Activated CD4-positive, alpha-beta memory T cell treated with anti-CD3 and anti-CD28 coated beads, Interleukin-2, amount 10 ng/mL, durations not matched to agents 7 days and 5 days (primary cell): ENCODE results near the gene VRK2. TPM values are rescaled to one million over a fixed set of nuclear protein-coding genes. Genes with fewer than 3 reads are reported as not detected.
"Not testable (repeated sequence)": the region's sequence is repeated elsewhere in the genome, so short reads cannot be mapped to it uniquely, and the experiment has no call there.

Experiments
- CTCF ChIA-PET: fragments of 350-600 bp; sonication (Branson Sonifier 250); formaldehyde crosslinking; loops from one replicate; lab custom pipeline; 2021; ENCODE audit warnings: antibody characterized with exemption, inconsistent platforms; lab: Charles Lee
- POLR2A ChIA-PET: fragments of 350-600 bp; sonication (Branson Sonifier 250); formaldehyde crosslinking; loops from one replicate; lab custom pipeline; 2021; ENCODE audit warnings: antibody characterized with exemption; lab: Charles Lee
- DNase-seq: peaks from one replicate; pipeline ENCODE4 v3.0.0-alpha.2; 2020
- H3K27ac Mint-ChIP-seq: one replicate; pipeline ENCODE4 v1.8.0; 2021; ENCODE audit warnings: mild to moderate bottlenecking, mixed read lengths
- H3K27me3 Mint-ChIP-seq: one replicate; pipeline ENCODE4 v1.8.0; 2021; ENCODE audit warnings: mixed read lengths
- H3K36me3 Mint-ChIP-seq: one replicate; pipeline ENCODE4 v1.8.0; 2021; ENCODE audit warnings: low read depth, mixed read lengths
- H3K4me1 Mint-ChIP-seq: one replicate; pipeline ENCODE4 v1.8.0; 2021; ENCODE audit warnings: mixed read lengths
- H3K4me3 Mint-ChIP-seq: one replicate; pipeline ENCODE4 v1.8.0; 2021; ENCODE audit warnings: mild to moderate bottlenecking, mixed read lengths
- H3K9me3 Mint-ChIP-seq: one replicate; pipeline ENCODE4 v1.8.0; 2021; ENCODE audit warnings: mixed read lengths
- total RNA-seq, 2 experiments: library from RNA; stranded (reverse); gene quantifications; one replicate each; pipeline ENCODE4 v1.2.3, GENCODE V29; 2021

VRK2 gene
- total RNA-seq, 2 experiments from 2014 or later = 24.5 to 26.6 TPM

DNA sequence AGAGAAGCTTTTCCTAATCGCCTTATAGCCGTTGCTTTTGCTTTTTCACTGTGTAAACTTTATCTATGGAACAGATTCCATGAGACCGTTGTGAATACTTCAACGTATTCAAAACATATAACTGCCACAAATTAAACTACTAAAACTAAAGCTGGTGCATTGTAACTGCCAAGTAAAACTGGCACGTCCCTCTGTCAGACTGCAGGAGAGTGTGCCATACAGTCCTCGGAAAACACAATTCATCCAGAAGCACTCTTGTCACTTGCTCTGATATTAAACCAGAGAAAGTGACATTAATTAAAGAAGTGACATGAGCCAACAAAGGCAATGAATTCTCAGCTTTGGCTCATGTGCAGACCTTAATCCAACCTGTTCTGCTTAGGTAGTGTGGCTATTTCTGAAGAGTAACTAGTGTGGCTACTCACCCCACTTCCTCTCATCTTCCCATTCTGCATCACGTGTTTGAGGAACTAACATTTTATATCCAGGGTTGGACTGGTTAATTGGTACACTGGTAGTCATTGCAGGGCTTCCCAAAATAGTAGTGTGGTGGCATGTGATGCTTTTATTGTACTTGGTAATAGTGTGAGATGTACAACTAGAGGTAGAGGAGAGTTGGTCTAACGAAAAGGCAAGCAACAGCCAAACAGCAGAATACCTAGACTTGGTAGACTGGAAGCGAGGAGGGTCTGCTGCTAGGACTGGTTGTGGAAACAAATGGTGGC is 9.7 kb downstream of the VRK2 start:
- Mint-ChIP-seq H3K4me3 (no peak overlapping the region), H3K27ac (no peak overlapping the region), H3K9me3 (no peaks in the 10 kb centered on the region), H3K4me1 (peaks cover 8% of the 10 kb centered on the region), H3K27me3 (no peaks in the 10 kb centered on the region), H3K36me3 (peaks cover 38% of the 10 kb centered on the region)
- DNase-seq = no peak
- POLR2A ChIA-PET = interaction anchor here (1.9 kb wide), 1 partner anchor 10 kb away, joined by 9 read pairs; the partner anchor contains the start of gene VRK2
- CTCF ChIA-PET = no interaction called here

DNA sequence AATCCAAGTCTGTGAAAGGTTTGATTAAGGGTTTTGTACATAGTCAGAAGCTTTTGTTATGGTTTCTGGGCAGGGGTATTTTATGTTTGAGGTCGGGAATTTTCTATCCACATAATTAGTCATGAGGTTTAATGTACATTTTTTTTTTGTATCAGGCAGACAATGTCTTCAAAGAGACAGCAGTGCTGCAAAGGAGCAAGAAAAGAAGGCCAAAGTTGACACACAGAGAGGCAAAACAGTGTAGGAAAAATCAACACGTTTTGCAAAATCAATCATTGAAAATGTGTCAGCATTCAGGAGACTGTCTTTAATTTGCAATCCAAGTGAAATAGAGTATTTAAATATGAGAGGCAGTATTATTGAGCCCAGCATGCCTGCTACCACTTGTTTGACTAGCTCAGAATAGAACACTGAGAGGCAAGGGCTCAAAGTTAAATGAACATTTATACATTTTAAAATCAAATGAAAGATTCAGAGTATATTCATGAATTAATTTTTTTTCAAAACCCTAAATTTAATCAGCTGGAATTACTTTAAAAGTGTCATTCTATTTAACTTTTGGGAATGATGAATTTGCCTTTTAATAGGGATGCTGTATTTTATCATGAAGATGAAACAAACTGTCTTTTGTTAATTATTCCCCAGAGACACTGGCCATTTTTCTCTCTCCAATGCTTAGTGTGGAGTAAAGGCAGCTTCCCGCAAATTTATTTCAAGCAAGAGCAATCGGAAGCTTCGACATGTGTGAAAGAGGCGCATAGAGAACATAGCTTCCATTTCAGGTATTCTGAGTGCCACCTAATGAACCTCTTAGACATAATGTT is 11.3 kb downstream of the VRK2 start:
- peaks cover 37% of the 10 kb centered on the region for H3K36me3 Mint-ChIP-seq
- H3K27ac Mint-ChIP-seq = no peak overlapping the region
- H3K27me3 Mint-ChIP-seq = no peaks in the 10 kb centered on the region
- no peak overlapping the region for H3K4me3 Mint-ChIP-seq
- POLR2A ChIA-PET = interaction anchor here (2.1 kb wide), 1 partner anchor 11 kb away, joined by 5 read pairs; the partner anchor contains the start of gene VRK2
- DNase-seq = no peak
- no peaks in the 10 kb centered on the region for H3K9me3 Mint-ChIP-seq
- CTCF ChIA-PET = interaction anchor here (0.5 kb wide), 1 partner anchor 561 kb away, joined by 4 read pairs; no protein-coding TSS in a partner anchor
- H3K4me1 Mint-ChIP-seq = peaks cover 8% of the 10 kb centered on the region

DNA sequence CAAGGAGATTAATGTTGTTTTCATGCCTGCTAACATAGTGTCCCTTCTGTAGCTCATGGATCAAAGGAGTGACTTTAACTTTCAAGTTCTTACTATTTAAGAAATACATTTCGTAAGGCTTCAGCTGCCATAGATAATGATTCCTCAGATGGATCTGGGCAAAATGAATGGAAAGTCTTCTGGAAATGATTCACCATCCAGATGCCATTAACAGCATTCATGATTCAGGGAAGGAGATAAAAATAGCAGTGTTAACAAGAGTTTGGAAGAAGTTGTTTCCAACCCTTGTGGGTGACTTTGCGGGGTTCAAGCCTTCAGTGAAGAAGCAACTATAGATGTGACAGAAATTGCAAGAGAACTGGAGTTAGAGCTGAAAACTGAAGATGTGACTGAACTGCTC is 17.0 kb downstream of the VRK2 start:
- Mint-ChIP-seq H3K4me1 (peaks cover 16% of the 10 kb centered on the region), H3K9me3 (no peaks in the 10 kb centered on the region), H3K36me3 (peaks cover 48% of the 10 kb centered on the region), H3K27me3 (no peaks in the 10 kb centered on the region), H3K27ac (no peak overlapping the region), H3K4me3 (no peak overlapping the region)
- CTCF ChIA-PET = no interaction called here
- POLR2A ChIA-PET = interaction anchor here (0.9 to 1.6 kb wide), 4 partner anchors 10 to 17 kb away, joined by 3 to 7 read pairs (median 4); partner anchors contain the start of gene VRK2
- DNase-seq = no peak

DNA sequence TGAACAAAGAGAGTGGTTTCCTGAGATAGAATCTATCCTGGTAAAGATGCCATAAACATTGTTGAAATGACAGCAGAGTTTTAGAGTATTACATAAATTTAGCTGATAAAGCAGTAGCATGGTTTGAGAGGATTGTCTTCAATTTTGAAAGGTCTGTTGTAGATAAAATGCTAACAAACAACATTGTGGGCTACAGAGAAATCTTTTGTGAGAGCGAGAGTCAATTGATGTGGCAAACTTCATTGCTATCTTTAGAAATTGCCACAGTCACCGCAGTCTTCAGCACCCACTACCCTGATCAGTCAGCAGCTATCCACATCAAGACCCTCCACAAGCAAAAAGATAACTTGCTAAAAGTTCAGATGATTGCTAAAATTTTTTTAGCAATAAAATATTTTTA is 17.5 kb downstream of the VRK2 start:
- no peak for DNase-seq
- CTCF ChIA-PET = no interaction called here
- Mint-ChIP-seq H3K36me3 (peaks cover 48% of the 10 kb centered on the region), H3K27ac (peak overlapping the region; percentile 6), H3K4me1 (peaks cover 16% of the 10 kb centered on the region), H3K27me3 (no peaks in the 10 kb centered on the region), H3K9me3 (no peaks in the 10 kb centered on the region), H3K4me3 (no peak overlapping the region)
- POLR2A ChIA-PET = interaction anchor here (0.9 to 1.6 kb wide), 3 partner anchors 11 to 18 kb away, joined by 3 to 7 read pairs (median 3); partner anchors contain the start of gene VRK2

DNA sequence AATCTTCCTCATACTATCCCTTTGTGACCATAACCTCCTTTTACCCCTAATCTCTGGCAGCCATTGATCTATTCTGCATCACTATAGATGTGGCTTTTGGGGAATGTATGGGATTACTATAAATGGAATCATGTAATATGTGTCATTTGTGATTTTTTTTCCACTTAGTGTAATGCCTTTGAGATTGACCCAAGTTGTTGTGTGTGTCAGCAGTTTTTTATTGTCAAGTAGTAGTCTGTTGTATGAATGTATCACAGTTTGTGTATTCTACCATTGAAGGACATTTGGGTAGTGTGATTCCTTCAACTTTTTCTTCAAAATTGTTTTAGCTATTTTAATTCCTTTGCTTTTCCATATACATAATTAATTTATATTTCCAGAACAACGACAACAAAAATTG is 18.6 kb downstream of the VRK2 start:
- Mint-ChIP-seq H3K36me3 (peaks cover 46% of the 10 kb centered on the region), H3K4me3 (no peak overlapping the region), H3K4me1 (peaks cover 16% of the 10 kb centered on the region), H3K27me3 (no peaks in the 10 kb centered on the region), H3K9me3 (no peaks in the 10 kb centered on the region), H3K27ac (no peak overlapping the region)
- CTCF ChIA-PET = interaction anchor here (0.8 kb wide), 1 partner anchor 19 kb away, joined by 3 read pairs; no protein-coding TSS in a partner anchor
- POLR2A ChIA-PET = interaction anchor here (1.2 kb wide), 1 partner anchor 19 kb away, joined by 3 read pairs; the partner anchor contains the start of gene VRK2
- DNase-seq = no peak

DNA sequence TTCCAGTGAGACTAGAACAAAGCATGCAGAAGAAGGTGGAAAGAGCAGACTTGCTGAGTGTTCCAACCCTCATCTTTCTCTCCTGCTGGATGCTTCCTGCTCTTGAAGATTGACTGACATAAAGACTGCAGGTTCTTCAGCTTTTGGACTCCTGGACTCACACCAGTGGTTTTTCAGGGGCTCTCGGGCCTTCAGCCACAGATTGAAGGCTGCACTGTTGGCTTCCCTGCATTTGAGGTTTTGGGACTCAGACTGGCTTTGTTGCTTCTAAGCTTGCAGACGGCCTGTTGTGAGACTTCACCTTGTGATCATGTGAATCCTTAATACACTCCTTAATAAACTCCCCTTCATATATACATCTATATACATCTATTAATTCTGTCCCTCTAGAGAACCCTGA is 20.4 kb downstream of the VRK2 start:
- Mint-ChIP-seq H3K9me3 (no peaks in the 10 kb centered on the region), H3K4me3 (no peak overlapping the region), H3K27ac (no peak overlapping the region), H3K36me3 (peaks cover 45% of the 10 kb centered on the region), H3K27me3 (no peaks in the 10 kb centered on the region), H3K4me1 (peaks cover 16% of the 10 kb centered on the region)
- ChIA-PET POLR2A (no interaction called here), CTCF (no interaction called here)
- no peak for DNase-seq

DNA sequence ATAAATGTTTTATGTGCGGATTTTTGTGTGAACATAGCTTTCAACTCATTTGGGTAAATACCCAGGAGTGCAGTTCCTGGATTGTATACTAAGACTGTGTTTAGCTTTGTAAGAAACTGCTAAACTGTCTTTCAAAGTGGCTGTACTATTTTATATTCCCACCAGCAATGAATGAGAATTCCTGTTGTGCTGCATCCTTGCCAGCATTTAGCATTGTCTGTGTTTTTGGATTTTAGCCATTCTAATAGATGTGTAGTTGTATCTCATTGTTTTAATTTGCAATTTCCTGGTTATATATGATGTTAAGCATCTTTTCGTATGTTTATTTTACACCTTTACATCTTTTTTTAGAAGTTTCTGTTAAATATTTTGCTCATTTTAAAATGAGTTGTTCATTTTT is 24.2 kb downstream of the VRK2 start:
- POLR2A ChIA-PET = no interaction called here

DNA sequence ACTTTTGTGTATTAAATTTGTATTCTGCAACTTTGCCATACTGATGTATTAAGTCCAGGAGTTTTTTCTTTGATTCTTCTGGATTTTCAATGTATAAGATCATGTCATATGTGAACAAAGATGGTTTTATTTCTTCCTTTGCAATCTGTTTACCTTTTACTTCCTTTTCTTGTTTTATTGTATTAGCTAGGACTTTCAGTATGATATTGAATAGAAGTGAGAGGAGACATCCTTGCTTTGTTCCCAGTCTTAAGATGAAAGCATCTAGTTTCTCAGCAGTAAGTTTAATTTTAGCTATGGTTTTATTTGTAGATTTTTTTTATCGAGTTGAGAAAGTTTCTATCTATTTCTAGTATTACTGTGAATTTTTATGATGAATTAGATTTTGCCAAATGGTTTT is 25.5 kb downstream of the VRK2 start:
- DNase-seq = no peak
- ChIA-PET POLR2A (no interaction called here), CTCF (no interaction called here)
- Mint-ChIP-seq H3K27ac (no peak overlapping the region), H3K9me3 (peaks cover 4% of the 10 kb centered on the region), H3K4me1 (no peaks in the 10 kb centered on the region), H3K4me3 (no peak overlapping the region), H3K27me3 (no peaks in the 10 kb centered on the region), H3K36me3 (peaks cover 38% of the 10 kb centered on the region)

More for the DNA sequence above, 24.2 kb downstream of the VRK2 start:
- Mint-ChIP-seq H3K36me3 (peaks cover 48% of the 10 kb centered on the region), H3K9me3 (peaks cover 4% of the 10 kb centered on the region), H3K4me3 (no peak overlapping the region), H3K27me3 (no peaks in the 10 kb centered on the region), H3K4me1 (peaks cover 5% of the 10 kb centered on the region), H3K27ac (no peak overlapping the region)
- CTCF ChIA-PET = no interaction called here
- DNase-seq = no peak

DNA sequence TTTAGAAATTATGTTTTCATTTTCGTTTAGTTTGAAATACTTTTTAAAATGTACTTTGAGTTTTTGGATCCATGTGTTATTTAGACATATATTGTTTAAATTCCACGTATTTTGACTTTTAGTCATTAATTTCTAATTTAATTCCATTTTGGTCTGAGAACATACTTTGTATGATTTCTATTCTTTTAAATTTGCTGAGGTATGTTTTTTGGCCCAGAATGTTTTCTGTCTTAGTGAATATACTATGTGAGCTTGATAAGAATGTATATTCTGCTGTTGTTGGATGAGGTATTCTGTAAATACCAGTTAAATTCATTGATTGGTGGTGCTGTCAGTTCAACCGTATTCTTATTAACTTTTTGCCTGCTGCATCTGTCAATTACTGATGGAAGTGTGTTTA is 26.4 kb downstream of the VRK2 start:
- DNase-seq = no peak
- CTCF ChIA-PET = no interaction called here
- no peaks in the 10 kb centered on the region for H3K4me1 Mint-ChIP-seq
- H3K27ac Mint-ChIP-seq = no peak overlapping the region
- no peaks in the 10 kb centered on the region for H3K27me3 Mint-ChIP-seq
- peaks cover 32% of the 10 kb centered on the region for H3K36me3 Mint-ChIP-seq
- POLR2A ChIA-PET = no interaction called here
- H3K4me3 Mint-ChIP-seq = no peak overlapping the region
- H3K9me3 Mint-ChIP-seq = peaks cover 4% of the 10 kb centered on the region

DNA sequence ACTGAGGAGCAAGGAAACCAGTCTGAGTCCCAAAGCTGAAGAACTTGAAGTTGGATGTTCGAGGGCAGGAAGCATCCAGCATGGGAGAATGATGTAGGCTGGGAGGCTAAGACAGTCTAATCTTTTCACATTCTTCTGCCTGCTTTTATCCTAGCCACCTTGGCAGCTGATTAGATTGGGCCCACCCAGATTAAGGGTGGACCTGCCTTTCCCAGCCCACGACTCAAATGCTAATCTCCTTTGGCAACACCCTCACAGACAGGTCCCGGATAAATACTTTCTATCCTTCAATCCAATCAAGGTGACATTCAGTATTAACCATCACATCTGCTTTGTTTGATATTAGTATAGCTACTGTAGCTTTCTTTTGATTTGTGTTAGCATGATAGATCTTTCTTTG is 27.1 kb downstream of the VRK2 start:
- H3K36me3 Mint-ChIP-seq = peaks cover 25% of the 10 kb centered on the region
- ChIA-PET CTCF (no interaction called here), POLR2A (no interaction called here)
- no peak overlapping the region for H3K27ac Mint-ChIP-seq
- peaks cover 4% of the 10 kb centered on the region for H3K9me3 Mint-ChIP-seq
- no peak for DNase-seq
- no peak overlapping the region for H3K4me3 Mint-ChIP-seq
- no peaks in the 10 kb centered on the region for H3K4me1 Mint-ChIP-seq
- H3K27me3 Mint-ChIP-seq = no peaks in the 10 kb centered on the region

DNA sequence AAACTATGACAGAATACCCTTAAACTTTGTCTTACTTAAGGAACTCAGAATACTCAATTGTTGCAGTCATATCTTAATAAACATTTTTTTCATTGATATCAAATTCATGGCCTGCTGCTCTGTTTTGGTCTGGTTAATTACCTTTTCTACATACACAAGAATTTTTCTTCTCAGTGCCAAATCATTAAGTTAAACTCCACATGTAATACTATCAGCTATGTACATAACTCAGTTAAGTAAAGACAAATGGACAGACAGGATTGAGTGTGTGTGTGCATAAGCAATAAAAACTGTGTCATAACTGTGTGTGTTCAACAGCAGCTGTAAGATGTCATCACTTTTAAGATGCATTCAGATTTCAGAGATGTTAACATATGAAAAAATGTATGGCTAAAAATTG is 34.4 kb downstream of the VRK2 start:
- Mint-ChIP-seq H3K36me3 (peaks cover 4% of the 10 kb centered on the region), H3K4me3 (no peak overlapping the region), H3K27ac (no peak overlapping the region), H3K9me3 (no peaks in the 10 kb centered on the region), H3K27me3 (no peaks in the 10 kb centered on the region), H3K4me1 (no peaks in the 10 kb centered on the region)
- CTCF ChIA-PET = no interaction called here
- POLR2A ChIA-PET = no interaction called here
- DNase-seq = no peak

DNA sequence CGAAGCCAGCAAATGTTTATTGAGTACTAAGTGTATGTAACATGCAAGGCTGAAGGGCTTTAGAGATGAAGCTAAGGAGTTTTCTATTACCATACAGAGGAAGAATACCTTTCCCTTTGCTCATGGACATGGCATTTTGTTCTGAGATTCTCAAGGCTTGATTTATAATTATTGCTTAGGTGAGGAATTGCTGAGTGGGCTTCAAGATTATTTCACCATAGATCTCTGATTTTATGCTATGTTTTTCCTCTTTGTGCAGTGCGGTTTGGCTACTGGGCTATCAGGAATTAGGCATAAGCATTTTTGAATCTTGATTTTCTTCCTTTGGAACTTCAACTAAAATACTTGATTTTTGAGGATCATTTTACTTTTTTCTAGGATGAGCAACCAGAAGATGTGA is 42.5 kb downstream of the VRK2 start:
- ChIA-PET POLR2A (no interaction called here), CTCF (no interaction called here)
- H3K4me1 Mint-ChIP-seq = no peaks in the 10 kb centered on the region
- DNase-seq = no peak
- no peaks in the 10 kb centered on the region for H3K27me3 Mint-ChIP-seq
- peaks cover 52% of the 10 kb centered on the region for H3K36me3 Mint-ChIP-seq
- peaks cover 3% of the 10 kb centered on the region for H3K9me3 Mint-ChIP-seq
- H3K27ac Mint-ChIP-seq = no peak overlapping the region
- H3K4me3 Mint-ChIP-seq = no peak overlapping the region

DNA sequence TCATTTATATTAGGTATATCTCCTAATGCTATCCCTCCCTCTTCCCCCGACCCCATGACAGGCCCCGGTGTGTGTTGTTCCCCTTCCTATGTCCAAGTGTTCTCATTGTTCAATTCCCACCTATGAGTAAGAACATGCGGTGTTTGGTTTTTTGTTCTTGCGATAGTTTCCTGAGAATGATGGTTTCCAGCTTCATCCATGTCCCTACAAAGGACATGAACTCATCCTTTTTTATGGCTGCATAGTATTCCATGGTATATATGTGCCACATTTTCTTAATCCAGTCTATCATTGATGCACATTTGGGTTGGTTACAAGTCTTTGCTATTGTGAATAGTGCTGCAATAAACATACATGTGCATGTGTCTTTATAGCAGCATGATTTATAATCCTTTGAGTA is 46.2 kb downstream of the VRK2 start:
- H3K9me3 Mint-ChIP-seq, DNase-seq, H3K27ac Mint-ChIP-seq, CTCF ChIA-PET, H3K4me3 Mint-ChIP-seq, H3K4me1 Mint-ChIP-seq, POLR2A ChIA-PET, H3K27me3 Mint-ChIP-seq: not testable (repeated sequence)
- H3K36me3 Mint-ChIP-seq = peaks cover 53% of the 10 kb centered on the region
